AG10803 (cell line): ENCODE results near the gene SH2D3A.
"Not testable (repeated sequence)": the region's sequence is repeated elsewhere in the genome, so short reads cannot be mapped to it uniquely, and the experiment has no call there.

Experiments
- DNase-seq: peaks from one replicate; pipeline ENCODE4 v3.0.0; 2010; ENCODE audit warnings: low read depth
- H3K4me3 ChIP-seq: 2 replicates; pipeline ENCODE4 v1.5.1; 2011; ENCODE audit warnings: mild to moderate bottlenecking, low read length, control low read depth
- TF ChIP-seq, protein P1 (sequence below): conservative IDR thresholded peaks from 2 replicates; pipeline ENCODE4 v1.5.1; 2011; ENCODE audit warnings: mild to moderate bottlenecking, low read length, control low read depth, inconsistent platforms

Gene SH2D3A

DNA sequence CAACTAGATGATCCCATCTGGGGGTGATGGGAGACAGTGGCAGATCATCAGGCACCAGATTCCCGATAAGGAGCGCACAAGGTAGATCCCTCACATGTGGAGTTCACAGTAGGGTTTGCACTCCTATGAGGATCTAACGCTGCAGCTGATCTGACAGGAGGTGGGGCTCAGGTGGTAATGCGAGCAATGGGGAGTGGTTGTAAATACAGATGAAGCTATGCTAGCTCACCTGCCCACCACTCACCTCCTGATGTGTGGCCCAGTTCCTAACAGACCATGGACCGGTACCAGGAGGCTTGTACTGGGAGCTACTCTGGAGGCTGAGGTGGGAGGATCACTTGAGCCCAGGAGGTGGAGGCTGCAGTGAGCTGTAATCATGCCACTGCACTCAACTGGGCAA lies 40.1 kb upstream of the SH2D3A start:
- TF ChIP-seq, protein P1, sequence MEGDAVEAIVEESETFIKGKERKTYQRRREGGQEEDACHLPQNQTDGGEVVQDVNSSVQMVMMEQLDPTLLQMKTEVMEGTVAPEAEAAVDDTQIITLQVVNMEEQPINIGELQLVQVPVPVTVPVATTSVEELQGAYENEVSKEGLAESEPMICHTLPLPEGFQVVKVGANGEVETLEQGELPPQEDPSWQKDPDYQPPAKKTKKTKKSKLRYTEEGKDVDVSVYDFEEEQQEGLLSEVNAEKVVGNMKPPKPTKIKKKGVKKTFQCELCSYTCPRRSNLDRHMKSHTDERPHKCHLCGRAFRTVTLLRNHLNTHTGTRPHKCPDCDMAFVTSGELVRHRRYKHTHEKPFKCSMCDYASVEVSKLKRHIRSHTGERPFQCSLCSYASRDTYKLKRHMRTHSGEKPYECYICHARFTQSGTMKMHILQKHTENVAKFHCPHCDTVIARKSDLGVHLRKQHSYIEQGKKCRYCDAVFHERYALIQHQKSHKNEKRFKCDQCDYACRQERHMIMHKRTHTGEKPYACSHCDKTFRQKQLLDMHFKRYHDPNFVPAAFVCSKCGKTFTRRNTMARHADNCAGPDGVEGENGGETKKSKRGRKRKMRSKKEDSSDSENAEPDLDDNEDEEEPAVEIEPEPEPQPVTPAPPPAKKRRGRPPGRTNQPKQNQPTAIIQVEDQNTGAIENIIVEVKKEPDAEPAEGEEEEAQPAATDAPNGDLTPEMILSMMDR = no peak
- H3K4me3 ChIP-seq = no peak overlapping the region
- DNase-seq = no peak

DNA sequence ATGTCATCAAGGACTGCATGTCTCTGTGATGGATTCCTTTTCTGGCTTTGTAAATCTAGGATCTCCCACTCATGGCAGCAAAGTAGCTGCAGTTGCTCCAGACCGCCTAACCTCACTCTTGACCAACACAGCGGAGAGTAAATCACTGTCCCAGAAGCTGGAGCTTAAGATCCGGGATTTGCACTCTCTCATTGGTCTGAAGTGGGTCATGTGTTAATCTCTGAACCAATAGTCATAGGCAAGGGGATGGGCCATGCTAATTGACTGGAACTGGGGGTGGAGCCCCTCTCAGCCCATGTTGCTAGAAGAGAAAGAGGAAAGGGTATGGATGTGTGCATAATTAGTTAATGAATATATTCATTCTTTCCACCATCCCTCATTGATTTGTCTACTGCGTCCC lies 39.3 kb upstream of the SH2D3A start:
- DNase-seq = no peak
- TF ChIP-seq, protein P1 = no peak
- no peak overlapping the region for H3K4me3 ChIP-seq

- TF ChIP-seq, protein P1 = no peak
- no peak for DNase-seq
- no peak overlapping the region for H3K4me3 ChIP-seq
These were observed 35.8 kb upstream of the SH2D3A start for GRCh38 chr19:6803036-6803404.

DNA sequence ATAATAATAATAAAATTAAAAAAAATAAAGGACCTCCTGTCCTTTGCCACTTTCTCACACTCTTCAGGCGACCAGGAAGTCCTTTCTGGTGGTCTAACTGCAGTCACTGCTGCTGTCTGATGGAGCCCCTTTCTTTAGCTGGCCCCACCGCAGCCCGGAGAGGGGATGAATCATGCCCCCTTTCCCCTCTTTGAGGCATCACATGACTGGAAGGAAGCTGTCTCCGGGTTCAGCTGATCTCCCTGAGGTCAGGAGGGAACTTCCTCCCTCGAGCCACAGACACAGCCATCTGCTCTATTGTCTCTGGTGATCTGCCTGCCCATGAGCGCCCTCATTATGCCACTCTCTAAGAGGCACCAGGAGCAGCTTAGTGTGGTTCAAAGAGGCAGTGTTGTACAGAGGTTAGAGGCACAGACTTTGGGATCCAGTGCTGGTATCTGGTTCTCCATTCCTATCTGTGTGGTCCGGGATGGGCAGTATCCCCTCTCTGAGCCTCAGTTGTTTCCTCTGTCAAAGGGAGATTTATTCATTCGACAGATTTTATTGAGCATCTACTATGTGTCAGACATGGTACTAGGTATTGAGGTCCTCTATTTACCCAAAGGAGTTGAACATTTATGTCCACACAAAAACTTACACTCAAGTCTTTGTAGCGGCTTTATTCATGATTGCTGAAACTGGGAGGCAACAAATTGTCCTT lies 35.3 kb upstream of the SH2D3A start:
- TF ChIP-seq, protein P1 = no peak
- DNase-seq = no peak
- no peak overlapping the region for H3K4me3 ChIP-seq

DNA sequence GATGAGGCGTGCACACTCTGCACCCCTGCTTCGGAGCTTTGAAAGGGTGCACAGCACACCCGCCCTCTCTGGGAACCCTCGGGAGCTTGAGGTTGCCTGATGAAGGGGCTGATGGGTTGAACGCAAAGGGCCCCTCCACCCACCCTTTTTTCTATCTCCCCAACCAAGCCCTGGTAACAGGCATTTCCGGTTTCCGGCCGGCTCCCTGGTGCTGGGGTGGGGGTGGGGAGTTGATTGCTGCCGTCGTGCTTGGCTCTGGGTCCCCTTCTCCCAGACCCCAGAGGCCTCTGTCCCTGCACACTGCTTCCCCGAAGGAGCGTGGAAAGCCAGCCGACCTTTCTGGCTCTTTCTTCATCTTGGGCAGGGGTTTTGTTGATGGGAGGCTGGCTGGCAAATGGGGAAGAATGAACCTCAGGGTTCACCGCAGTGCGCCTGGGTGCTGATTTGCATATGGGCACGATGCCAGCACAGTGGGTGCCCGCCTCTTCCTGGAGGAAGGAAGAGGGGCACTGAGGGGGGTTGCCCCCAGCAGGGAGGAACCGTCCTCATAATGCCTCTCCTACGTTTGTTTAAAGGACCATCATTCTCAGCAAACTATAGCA lies 34.4 kb upstream of the SH2D3A start:
- no peak for DNase-seq
- TF ChIP-seq, protein P1 = no peak
- H3K4me3 ChIP-seq = peak overlapping the region; percentile 13

- TF ChIP-seq, protein P1 = no peak
- DNase-seq = peak; percentile 82
- H3K4me3 ChIP-seq = no peak overlapping the region
These were observed 33.8 kb upstream of the SH2D3A start for GRCh38 chr19:6800991-6801484.

DNA sequence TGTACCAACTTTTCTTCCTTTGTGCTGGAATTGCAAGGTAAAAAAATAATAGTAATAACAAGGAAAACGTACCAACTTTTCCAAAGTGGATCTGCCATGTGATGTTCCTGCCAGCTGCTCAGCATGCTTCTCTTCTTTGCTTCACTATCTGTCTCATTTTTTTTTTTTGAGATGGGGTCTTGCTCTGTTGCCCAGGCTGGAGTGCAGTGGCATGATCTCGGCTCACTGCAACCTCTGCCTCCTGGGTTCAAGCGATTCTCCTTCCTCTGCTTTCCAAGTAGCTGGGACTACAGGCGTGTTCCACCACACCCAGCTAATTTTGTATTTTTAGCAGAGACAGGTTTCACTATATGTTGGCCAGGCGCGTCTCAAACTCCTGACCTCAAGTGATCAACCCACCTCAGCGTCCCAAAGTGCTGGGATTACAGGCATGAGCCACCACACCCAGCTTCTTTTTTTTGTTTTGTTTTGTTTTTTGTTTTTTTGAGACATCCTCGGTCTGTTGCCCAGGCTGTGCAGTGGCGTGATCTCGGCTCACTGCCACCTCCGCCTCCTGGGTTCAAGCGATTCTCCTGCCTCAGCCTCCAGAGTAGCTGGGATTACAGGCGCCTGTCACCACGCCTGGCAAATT lies 33.0 kb upstream of the SH2D3A start:
- H3K4me3 ChIP-seq, DNase-seq: not testable (repeated sequence)
